Uterus (tissue), 4 donors: ENCODE data around the gene S100A5. TPM values are rescaled to one million over a fixed set of nuclear protein-coding genes. Genes with fewer than 3 reads are reported as not detected.

Experiments used
- DNase-seq, 2 donors: peaks; one replicate each; pipeline ENCODE4 v3.0.0-alpha.2; 2019 to 2020
- H3K27ac ChIP-seq, 2 donors: fragments of 200-600 bp; sonication (generic); 1 replicate in 1 of 2; 2 replicates in 1 of 2; pipeline ENCODE4 v1.5.1; 2016 to 2018
- H3K27me3 ChIP-seq, 2 donors: fragments of 200-600 bp; sonication (generic); one replicate each; pipeline ENCODE4 v1.5.1; 2018 to 2019; ENCODE audit warnings: control low read depth in 1 of 2
- H3K36me3 ChIP-seq, 2 donors: fragments of 200-600 bp; sonication (generic); one replicate each; pipeline ENCODE4 v1.5.1; 2019; ENCODE audit warnings: control low read depth in 1 of 2
- H3K4me1 ChIP-seq, 2 donors: fragments of 200-600 bp; sonication (generic); one replicate each; pipeline ENCODE4 v1.5.1; 2018 to 2019; ENCODE audit warnings: control low read depth in 1 of 2
- H3K4me3 ChIP-seq, 2 donors: fragments of 200-600 bp; sonication (generic); 1 replicate in 1 of 2; 2 replicates in 1 of 2; pipeline ENCODE4 v1.5.1; 2018 to 2019; ENCODE audit warnings: mild to moderate bottlenecking in 1 of 2
- H3K9me3 ChIP-seq, 2 donors: fragments of 200-600 bp; sonication (generic); one replicate each; pipeline ENCODE4 v1.5.1; 2019; ENCODE audit warnings: control low read depth in 1 of 2
- POLR2A ChIP-seq, 2 donors: fragments of 450-650 bp; IDR thresholded peaks; one replicate each; pipeline ENCODE4 v1.6.1; 2016; ENCODE audit warnings: antibody characterized with exemption in 2 of 2, mild to moderate bottlenecking in 1 of 2, moderate library complexity in 1 of 2
- intact Hi-C: fragments of 100-400 bp; cut with DNase I; formaldehyde crosslinking; loops from one replicate; pipeline ENCODE4 v1.15.1; 2023; ENCODE audit warnings: low total_unique reads
- total RNA-seq, 4 donors: library from RNA; depleted of rRNA in 3 of 4; stranded (reverse); fragments of >200 nt in 3 of 4; gene quantifications; one replicate each; pipeline versions ENCODE4 v1.1.0 to v1.2.4, GENCODE V29; 2014 to 2023
- TF ChIP-seq, protein P1 (sequence below), 4 experiments: fragments of 200-600 bp in 2 of 4; fragments of 450-650 bp in 2 of 4; sonication (generic) in 2 of 4; IDR thresholded peaks; one replicate each; pipeline ENCODE4 v1.5.1; 2016 to 2019; ENCODE audit warnings: antibody characterized with exemption in 4 of 4, mild to moderate bottlenecking in 2 of 4, moderate library complexity in 1 of 4
- donor health status: DM: yes; HTN: yes; CAD: no.

Gene S100A5
- total RNA-seq, 4 donors from 2014 or later: not detected

GRCh38 chr1:153506831-153507413, 33.8 kb downstream of the S100A5 start:
- H3K27ac ChIP-seq: peak overlapping the region; percentile 84 to 92
- H3K4me3 ChIP-seq: peak overlapping the region in 1 of 2 donors; percentile 2
- no peaks in the 10 kb centered on the region for H3K9me3 ChIP-seq
- intact Hi-C loops: no loop called here
- no peaks in the 10 kb centered on the region for H3K36me3 ChIP-seq
- H3K27me3 ChIP-seq: no peaks in the 10 kb centered on the region
- H3K4me1 ChIP-seq: peaks cover 8 to 23% of the 10 kb centered on the region in 2 donors
- DNase-seq: peak; percentile 94 to 96
- TF ChIP-seq POLR2A (IDR thresholded peaks at IDR 0.05): peak in 1 of 2 donors; percentile 12
- TF ChIP-seq, protein P1, sequence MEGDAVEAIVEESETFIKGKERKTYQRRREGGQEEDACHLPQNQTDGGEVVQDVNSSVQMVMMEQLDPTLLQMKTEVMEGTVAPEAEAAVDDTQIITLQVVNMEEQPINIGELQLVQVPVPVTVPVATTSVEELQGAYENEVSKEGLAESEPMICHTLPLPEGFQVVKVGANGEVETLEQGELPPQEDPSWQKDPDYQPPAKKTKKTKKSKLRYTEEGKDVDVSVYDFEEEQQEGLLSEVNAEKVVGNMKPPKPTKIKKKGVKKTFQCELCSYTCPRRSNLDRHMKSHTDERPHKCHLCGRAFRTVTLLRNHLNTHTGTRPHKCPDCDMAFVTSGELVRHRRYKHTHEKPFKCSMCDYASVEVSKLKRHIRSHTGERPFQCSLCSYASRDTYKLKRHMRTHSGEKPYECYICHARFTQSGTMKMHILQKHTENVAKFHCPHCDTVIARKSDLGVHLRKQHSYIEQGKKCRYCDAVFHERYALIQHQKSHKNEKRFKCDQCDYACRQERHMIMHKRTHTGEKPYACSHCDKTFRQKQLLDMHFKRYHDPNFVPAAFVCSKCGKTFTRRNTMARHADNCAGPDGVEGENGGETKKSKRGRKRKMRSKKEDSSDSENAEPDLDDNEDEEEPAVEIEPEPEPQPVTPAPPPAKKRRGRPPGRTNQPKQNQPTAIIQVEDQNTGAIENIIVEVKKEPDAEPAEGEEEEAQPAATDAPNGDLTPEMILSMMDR (IDR thresholded peaks at IDR 0.05): peak in 1 of 4 experiments; percentile 11

GRCh38 chr1:153506386-153506785, 34.3 kb downstream of the S100A5 start:
- intact Hi-C loops: no loop called here
- Histone ChIP-seq H3K4me1 (peaks cover 8 to 21% of the 10 kb centered on the region in 2 donors), H3K27me3 (no peaks in the 10 kb centered on the region), H3K4me3 (no peak overlapping the region), H3K27ac (peak overlapping the region; percentile 84 to 92), H3K36me3 (no peaks in the 10 kb centered on the region), H3K9me3 (no peaks in the 10 kb centered on the region)
- peak; percentile 50 to 58 for DNase-seq
- TF ChIP-seq, protein P1 (IDR thresholded peaks at IDR 0.05): no peak
- TF ChIP-seq POLR2A (IDR thresholded peaks at IDR 0.05): no peak

DNA sequence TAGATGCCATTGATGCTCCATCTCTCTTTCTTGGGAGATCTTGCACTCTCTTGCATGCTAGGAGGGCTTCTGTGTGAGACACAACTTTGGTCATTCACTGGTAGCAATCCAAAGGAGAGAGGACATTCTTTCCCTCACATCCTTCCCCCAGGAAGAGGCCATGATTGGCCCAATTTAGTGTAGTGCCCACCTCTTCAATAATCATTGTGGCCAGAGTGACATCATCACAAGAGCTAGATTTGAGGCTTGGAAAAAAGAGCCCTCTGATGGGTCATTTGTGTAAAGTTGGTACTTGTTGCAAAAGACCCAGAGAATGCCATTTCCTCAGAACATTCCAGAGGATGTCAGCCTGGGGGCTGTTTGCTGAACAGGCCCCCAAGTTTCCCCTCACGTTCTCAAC, 35.2 kb downstream of the S100A5 start:
- peaks cover 8 to 17% of the 10 kb centered on the region in 2 donors for H3K4me1 ChIP-seq
- no peak overlapping the region for H3K4me3 ChIP-seq
- peak overlapping the region; percentile 84 to 92 for H3K27ac ChIP-seq
- intact Hi-C loops: no loop called here
- no peaks in the 10 kb centered on the region for H3K9me3 ChIP-seq
- no peaks in the 10 kb centered on the region for H3K36me3 ChIP-seq
- TF ChIP-seq, protein P1 (IDR thresholded peaks at IDR 0.05): no peak
- no peak for TF ChIP-seq POLR2A (IDR thresholded peaks at IDR 0.05)
- H3K27me3 ChIP-seq: no peaks in the 10 kb centered on the region
- no peak for DNase-seq

DNA sequence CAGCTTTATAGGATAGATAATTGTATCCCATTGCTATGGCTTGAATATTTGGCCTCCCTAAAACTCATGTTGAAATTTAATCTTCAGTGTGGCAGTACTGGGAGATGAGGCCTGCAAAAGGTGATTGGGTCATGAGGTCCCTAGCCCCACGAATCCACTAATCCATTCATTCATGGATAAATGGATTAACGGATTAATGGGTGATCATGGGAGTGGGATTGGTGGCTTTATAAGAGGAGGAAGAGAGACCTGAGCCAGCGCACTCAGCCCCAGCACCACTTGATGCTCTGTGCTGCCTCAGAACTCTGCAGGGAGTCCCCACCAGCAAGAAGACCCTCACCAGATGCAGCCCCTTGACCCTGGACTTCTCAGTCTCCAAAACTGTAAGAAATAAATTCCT, 37.0 kb downstream of the S100A5 start:
- Histone ChIP-seq H3K4me3 (no peak overlapping the region), H3K4me1 (peaks cover 8 to 17% of the 10 kb centered on the region in 2 donors), H3K27ac (no peak overlapping the region), H3K9me3 (no peaks in the 10 kb centered on the region), H3K27me3 (no peaks in the 10 kb centered on the region), H3K36me3 (no peaks in the 10 kb centered on the region)
- intact Hi-C loops: no loop called here
- TF ChIP-seq, protein P1 (IDR thresholded peaks at IDR 0.05): no peak
- TF ChIP-seq POLR2A (IDR thresholded peaks at IDR 0.05): no peak
- DNase-seq: no peak

DNA sequence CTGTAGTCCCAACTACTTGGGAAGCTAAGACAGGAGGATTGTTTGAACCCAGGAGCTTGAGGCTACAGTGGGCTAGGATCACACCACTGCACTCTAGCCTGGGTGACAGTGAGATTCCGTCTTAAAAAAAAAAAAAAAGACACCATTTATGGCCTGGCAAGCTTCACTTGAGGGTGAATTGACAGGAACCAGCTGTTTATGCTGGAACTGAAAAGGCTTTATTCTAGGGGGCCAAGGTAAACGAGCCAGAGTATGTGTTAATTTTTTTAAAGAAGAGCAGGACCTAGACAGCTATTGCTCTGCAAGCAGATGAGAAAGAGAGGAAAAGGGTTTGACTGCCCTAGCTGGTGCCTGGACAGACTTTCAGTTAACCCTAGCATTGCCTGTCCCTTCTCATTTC, 42.0 kb downstream of the S100A5 start:
- no peaks in the 10 kb centered on the region for H3K27me3 ChIP-seq
- H3K27ac ChIP-seq: no peak overlapping the region
- no peaks in the 10 kb centered on the region for H3K9me3 ChIP-seq
- H3K4me1 ChIP-seq: no peaks in the 10 kb centered on the region
- H3K4me3 ChIP-seq: no peak overlapping the region
- H3K36me3 ChIP-seq: no peaks in the 10 kb centered on the region
- intact Hi-C loops: no loop called here
- DNase-seq: no peak
- TF ChIP-seq, protein P1 (IDR thresholded peaks at IDR 0.05): no peak
- no peak for TF ChIP-seq POLR2A (IDR thresholded peaks at IDR 0.05)
